Measurements from ENCODE around the gene GPC3. TPM values are rescaled to one million over a fixed set of nuclear protein-coding genes. Genes with fewer than 3 reads are reported as not detected.

Gene GPC3
- total RNA-seq, 3 donors from 2014 or later (not counting 1 experiment from before 2014, with no cell fraction given), result not detected

- no peak for TF ChIP-seq CTCF (IDR thresholded peaks at IDR 0.05)
- intact Hi-C loops (cut with micrococcal nuclease), result no loop called here
- no peak overlapping the region for H3K4me3 Mint-ChIP-seq
- no peaks in the 10 kb centered on the region for H3K4me1 Mint-ChIP-seq
- no peaks in the 10 kb centered on the region for H3K4me1 ChIP-seq (ENCODE audit: control insufficient read depth, insufficient read depth, low read length)
- H3K27me3 Mint-ChIP-seq (ENCODE audit: low read depth in 2 of 2), result peaks cover 6 to 13% of the 10 kb centered on the region in 2 donors
- no peak for ATAC-seq
- no peak for DNase-seq
- H3K9me3 Mint-ChIP-seq, result no peaks in the 10 kb centered on the region
- H3K36me3 Mint-ChIP-seq, result no peaks in the 10 kb centered on the region
- H3K27ac ChIP-seq (ENCODE audit: low read length), result no peak overlapping the region
- H3K27me3 ChIP-seq (ENCODE audit: control insufficient read depth, insufficient read depth, low read length), result no peaks in the 10 kb centered on the region
- H3K36me3 ChIP-seq (ENCODE audit: control insufficient read depth, insufficient read depth, low read length), result no peaks in the 10 kb centered on the region
- no peak overlapping the region for H3K4me3 ChIP-seq (ENCODE audit: low read length)
- 69% methylated on average over 4 of the region's 5 CpGs for WGBS (ENCODE audit: insufficient coverage)
- H3K9me3 ChIP-seq (ENCODE audit: control insufficient read depth, insufficient read depth, low read length), result no peaks in the 10 kb centered on the region
- H3K27ac Mint-ChIP-seq, result no peak overlapping the region
Observed at GRCh38 chrX:133607419-133608348, 377.7 kb downstream of the GPC3 start.

DNA sequence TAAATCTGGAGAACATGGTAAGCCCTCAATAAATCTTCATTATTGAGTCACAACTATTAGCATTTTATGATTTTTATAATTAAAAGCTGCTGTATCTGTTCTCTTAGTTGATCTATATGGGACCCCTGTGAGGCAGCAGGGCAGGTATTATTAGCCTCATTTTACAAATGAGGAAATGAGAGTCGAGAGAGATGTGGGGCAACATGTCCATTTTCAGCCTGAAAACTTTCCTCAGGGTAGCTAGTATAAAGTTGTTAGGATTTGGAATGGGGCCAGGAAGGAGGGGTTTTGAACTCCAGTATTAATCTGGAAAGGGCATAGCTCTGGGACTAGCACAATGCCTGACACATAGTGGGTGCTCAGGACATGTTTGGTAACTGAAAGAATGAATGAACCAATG, 378.4 kb downstream of the GPC3 start:
- Histone ChIP-seq H3K27me3 (ENCODE audit: control insufficient read depth, insufficient read depth, low read length) (no peaks in the 10 kb centered on the region), H3K4me1 (ENCODE audit: control insufficient read depth, insufficient read depth, low read length) (no peaks in the 10 kb centered on the region), H3K27ac (ENCODE audit: low read length) (no peak overlapping the region), H3K9me3 (ENCODE audit: control insufficient read depth, insufficient read depth, low read length) (no peaks in the 10 kb centered on the region), H3K4me3 (ENCODE audit: low read length) (no peak overlapping the region), H3K36me3 (ENCODE audit: control insufficient read depth, insufficient read depth, low read length) (no peaks in the 10 kb centered on the region)
- no peak overlapping the region for H3K27ac Mint-ChIP-seq
- no peak for DNase-seq
- H3K4me3 Mint-ChIP-seq, result no peak overlapping the region
- no peak for TF ChIP-seq CTCF (IDR thresholded peaks at IDR 0.05)
- WGBS (ENCODE audit: insufficient coverage), result 80% methylated on average over 1 of the region's 1 CpG
- peaks cover 4 to 13% of the 10 kb centered on the region in 2 donors for H3K27me3 Mint-ChIP-seq (ENCODE audit: low read depth in 2 of 2)
- no peaks in the 10 kb centered on the region for H3K36me3 Mint-ChIP-seq
- no peak for ATAC-seq
- intact Hi-C loops (cut with micrococcal nuclease), result no loop called here
- H3K9me3 Mint-ChIP-seq, result no peaks in the 10 kb centered on the region
- H3K4me1 Mint-ChIP-seq, result no peaks in the 10 kb centered on the region

- Mint-ChIP-seq H3K27ac (no peak overlapping the region), H3K36me3 (no peaks in the 10 kb centered on the region), H3K9me3 (no peaks in the 10 kb centered on the region), H3K4me3 (no peak overlapping the region), H3K27me3 (ENCODE audit: low read depth in 2 of 2) (peaks cover 2 to 27% of the 10 kb centered on the region in 2 donors), H3K4me1 (no peaks in the 10 kb centered on the region)
- TF ChIP-seq CTCF (IDR thresholded peaks at IDR 0.05), result no peak
- Histone ChIP-seq H3K27me3 (ENCODE audit: control insufficient read depth, insufficient read depth, low read length) (no peaks in the 10 kb centered on the region), H3K9me3 (ENCODE audit: control insufficient read depth, insufficient read depth, low read length) (no peaks in the 10 kb centered on the region), H3K4me3 (ENCODE audit: low read length) (no peak overlapping the region), H3K36me3 (ENCODE audit: control insufficient read depth, insufficient read depth, low read length) (no peaks in the 10 kb centered on the region), H3K27ac (ENCODE audit: low read length) (no peak overlapping the region), H3K4me1 (ENCODE audit: control insufficient read depth, insufficient read depth, low read length) (no peaks in the 10 kb centered on the region)
- ATAC-seq (no peak), DNase-seq (no peak)
- WGBS (ENCODE audit: insufficient coverage), result 92% methylated on average over 6 of the region's 7 CpGs
- intact Hi-C loops (cut with micrococcal nuclease), result no loop called here
Observed at GRCh38 chrX:133604801-133605200, 380.6 kb downstream of the GPC3 start.

Data from natural killer cell (primary cell).